ENCODE measurements around the gene SERPINB6.
"Not testable (repeated sequence)": the region's sequence is repeated elsewhere in the genome, so short reads cannot be mapped to it uniquely, and the experiment has no call there.

The SERPINB6 gene

DNA sequence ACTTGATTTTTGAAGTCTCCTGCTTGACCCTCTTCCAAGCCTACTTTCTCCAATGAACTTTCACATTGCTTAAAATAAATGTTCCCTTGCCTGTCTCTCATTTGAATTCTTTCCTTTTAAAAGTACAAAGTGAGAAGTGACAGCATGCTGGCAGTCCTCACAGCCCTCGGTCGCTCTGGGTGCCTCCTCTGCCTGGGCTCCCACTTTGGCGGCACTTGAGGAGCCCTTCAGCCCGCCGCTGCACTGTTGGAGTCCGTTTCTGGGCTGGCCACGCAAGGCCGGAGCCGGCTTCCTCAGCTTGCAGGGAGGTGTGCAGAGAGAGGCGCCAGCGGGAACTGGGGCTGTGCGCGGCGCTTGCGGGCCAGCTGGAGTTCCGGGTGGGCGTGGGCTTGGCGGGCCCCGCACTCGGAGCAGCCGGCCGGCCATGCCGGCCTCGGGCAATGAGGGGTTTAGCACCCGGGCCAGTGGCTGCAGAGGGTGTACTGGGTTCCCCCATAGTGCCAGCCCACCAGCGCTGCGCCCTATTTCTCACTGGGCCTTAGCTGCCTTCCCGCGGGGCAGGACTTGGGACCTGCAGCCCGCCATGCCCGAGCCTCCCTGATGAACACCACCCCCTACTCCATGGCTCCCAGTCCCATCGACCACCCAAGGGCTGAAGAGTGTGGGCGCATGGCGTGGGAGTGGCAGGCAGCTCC, 31.9 kb downstream of the SERPINB6 start:
- no peak overlapping the region for H3K27ac ChIP-seq
- TF ChIP-seq, protein P1, sequence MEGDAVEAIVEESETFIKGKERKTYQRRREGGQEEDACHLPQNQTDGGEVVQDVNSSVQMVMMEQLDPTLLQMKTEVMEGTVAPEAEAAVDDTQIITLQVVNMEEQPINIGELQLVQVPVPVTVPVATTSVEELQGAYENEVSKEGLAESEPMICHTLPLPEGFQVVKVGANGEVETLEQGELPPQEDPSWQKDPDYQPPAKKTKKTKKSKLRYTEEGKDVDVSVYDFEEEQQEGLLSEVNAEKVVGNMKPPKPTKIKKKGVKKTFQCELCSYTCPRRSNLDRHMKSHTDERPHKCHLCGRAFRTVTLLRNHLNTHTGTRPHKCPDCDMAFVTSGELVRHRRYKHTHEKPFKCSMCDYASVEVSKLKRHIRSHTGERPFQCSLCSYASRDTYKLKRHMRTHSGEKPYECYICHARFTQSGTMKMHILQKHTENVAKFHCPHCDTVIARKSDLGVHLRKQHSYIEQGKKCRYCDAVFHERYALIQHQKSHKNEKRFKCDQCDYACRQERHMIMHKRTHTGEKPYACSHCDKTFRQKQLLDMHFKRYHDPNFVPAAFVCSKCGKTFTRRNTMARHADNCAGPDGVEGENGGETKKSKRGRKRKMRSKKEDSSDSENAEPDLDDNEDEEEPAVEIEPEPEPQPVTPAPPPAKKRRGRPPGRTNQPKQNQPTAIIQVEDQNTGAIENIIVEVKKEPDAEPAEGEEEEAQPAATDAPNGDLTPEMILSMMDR (conservative IDR thresholded peaks at IDR 0.05) = no peak

DNA sequence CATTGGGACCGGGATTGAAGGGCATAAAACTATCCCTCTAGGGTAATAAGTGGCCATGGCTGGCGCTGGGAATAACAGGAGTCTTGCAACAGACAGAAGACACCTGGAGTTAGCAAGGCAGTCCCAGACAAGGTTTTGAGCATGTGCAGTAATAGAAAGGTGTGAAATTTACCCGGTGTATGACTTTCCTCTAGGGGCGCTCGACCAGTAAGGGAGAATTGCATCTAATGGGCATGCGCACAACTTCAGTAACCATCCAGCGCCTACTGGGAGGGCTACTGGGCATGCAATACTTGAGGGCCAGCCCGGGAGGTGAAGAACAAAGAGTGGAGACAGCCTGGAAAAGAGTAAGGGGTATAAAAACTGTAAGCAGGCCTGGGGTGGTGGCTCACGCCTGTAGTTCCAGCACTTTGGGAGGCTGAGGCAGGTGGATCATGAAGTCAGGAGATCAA, 32.7 kb downstream of the SERPINB6 start:
- no peak for TF ChIP-seq ZFX (IDR thresholded peaks at IDR 0.05)
- TF ChIP-seq, protein P1 (conservative IDR thresholded peaks at IDR 0.05) = peak; percentile 92
- H3K27ac ChIP-seq = no peak overlapping the region

DNA sequence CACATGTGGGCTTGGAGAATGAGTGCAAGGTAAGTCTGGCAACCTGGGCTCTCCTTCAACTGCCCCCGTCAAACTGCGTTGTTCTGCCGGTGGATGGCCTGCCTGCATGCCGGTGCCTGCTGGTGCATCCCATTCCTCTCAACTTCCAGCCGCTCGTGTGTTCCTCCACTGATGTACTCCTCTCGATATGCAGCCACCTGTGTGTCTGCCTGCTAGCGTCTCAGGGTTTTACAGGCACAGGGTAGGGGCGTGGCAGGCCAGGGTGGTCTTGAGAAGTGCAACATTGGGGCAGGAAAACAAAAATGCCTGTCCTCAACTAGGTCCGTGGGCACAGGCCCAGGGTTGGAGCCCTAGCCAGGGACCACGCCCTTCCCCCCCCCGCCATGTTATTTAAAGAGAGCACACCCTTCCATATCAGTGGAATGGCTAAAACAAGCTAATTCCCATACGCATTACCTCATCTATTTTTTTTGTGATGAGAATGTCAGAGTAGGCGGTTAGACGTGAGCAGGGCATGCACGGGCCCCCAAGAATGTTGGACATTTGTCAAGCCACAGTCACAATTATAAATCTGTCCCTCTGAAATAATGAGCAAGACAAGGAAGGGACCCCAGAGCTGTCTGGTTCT, 33.2 kb downstream of the SERPINB6 start:
- TF ChIP-seq ZFX (IDR thresholded peaks at IDR 0.05) = no peak
- TF ChIP-seq, protein P1 (conservative IDR thresholded peaks at IDR 0.05) = no peak
- H3K27ac ChIP-seq = no peak overlapping the region

DNA sequence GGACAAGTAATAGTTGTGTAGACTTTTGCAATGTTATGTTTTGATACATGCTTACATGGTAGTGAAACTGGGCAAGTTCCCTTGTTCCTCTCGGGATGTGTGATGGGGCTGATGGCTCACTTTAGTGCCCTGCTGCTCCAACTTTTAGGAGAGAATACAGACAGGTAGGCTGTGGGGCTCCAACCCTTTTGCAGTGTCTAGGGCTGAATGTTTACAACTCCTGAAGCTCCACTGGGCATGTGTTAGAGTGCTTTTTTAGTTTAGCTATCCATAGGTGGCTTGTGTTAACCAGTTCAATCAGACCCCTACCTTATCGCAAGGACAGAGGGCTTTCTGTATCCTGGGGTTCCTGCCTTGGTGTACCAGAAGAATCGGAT, 33.8 kb downstream of the SERPINB6 start:
- no peak for TF ChIP-seq ZFX (IDR thresholded peaks at IDR 0.05)
- TF ChIP-seq, protein P1 (conservative IDR thresholded peaks at IDR 0.05) = no peak
- H3K27ac ChIP-seq = no peak overlapping the region

DNA sequence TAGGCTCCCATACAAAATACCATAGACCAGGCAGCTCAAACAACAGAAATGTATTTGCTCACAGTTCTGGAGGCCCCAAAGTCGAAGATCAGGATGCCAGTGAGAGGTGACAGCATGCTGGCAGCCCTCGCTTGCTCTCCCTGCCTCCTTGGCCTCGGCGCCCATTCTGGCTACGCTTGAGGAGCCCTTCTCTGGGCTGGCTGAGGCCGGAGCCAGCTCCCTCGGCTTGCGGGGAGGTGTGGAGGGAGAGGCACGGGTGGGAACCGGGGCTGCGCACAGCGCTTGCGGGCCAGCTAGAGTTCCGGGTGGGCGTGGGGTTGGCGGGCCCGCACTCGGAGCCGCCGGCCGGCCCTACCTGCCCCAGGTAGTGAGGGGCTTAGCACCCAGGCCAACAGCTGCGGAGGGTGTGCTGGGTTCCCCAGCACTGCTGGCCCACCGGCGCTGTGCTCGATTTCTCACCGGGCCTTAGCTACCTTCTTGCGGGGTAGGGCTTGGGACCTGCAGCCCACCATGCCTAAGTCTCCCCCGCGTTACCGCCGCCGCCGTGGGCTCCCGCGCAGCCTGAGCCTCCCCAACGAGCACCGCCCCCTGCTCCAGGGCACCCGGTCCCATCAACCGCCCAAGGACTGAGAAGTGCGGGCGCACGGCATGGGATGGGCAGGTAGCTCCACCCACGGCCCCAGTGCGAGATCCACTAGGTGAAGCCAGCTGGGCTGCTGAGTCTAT, 35.6 kb downstream of the SERPINB6 start:
- no peak overlapping the region for H3K27ac ChIP-seq
- TF ChIP-seq, protein P1 (conservative IDR thresholded peaks at IDR 0.05) = no peak
- TF ChIP-seq ZFX (IDR thresholded peaks at IDR 0.05) = no peak

DNA sequence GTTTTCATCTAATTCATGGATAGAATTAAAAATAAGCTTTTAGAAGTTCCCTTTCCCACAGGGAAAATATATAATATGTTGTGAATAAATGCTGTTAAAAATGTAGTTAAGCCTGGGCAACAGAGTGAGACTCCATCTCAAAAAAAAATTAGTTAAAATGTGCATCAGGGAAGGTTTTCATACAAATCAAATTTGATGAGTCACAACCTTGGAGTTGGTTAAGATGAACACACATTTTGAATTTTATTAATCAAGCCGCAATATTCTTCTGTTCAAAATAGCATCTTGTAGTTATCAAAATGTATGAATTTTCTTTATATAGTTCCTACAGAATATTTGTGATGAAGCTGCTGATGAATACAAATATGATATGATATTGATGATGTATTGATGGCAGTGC, 37.3 kb downstream of the SERPINB6 start:
- TF ChIP-seq, protein P1 (conservative IDR thresholded peaks at IDR 0.05) = no peak
- no peak for TF ChIP-seq ZFX (IDR thresholded peaks at IDR 0.05)
- no peak overlapping the region for H3K27ac ChIP-seq

DNA sequence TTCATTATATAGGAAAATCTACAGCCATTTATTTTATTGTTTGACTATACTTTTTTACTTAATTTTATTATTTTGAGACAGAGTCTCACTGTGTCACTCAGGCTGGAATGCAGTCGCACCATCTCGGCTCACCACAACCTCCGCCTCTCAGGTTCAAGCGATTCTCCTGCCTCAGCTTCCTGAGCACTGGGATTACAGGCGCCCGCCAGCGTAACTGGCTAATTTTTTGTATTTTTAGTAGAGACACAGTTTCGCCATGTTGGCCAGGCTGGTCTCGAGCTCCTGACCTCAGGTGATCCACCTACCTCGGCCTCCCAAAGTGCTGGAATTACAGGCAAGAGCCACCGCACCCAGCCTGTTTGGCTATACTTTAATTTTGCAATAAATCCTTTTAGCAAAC, 38.5 kb downstream of the SERPINB6 start:
- not testable (repeated sequence) for H3K27ac ChIP-seq
